Prostate gland (tissue), 2 donors: ENCODE results near the gene ERVFRD-1.

Experiments
- POLR2A ChIP-seq: fragments of 450-650 bp; IDR thresholded peaks from one replicate; pipeline ENCODE4 v1.6.1; 2016; ENCODE audit warnings: antibody characterized with exemption, mild to moderate bottlenecking
- POLR2AphosphoS5 ChIP-seq: sonication (generic); formaldehyde crosslinking; IDR thresholded peaks from one replicate; pipeline ENCODE4 v1.6.1; 2017; ENCODE audit warnings: antibody characterized with exemption
- TF ChIP-seq, protein P1 (sequence below), 4 experiments: fragments of 200-600 bp in 2 of 4; fragments of 450-650 bp in 2 of 4; sonication (generic) in 2 of 4; IDR thresholded peaks; 1 replicate in 3 of 4; 2 replicates in 1 of 4; pipeline ENCODE4 v1.5.1; 2016 to 2019; ENCODE audit warnings: antibody characterized with exemption in 4 of 4, mild to moderate bottlenecking in 2 of 4, moderate library complexity in 2 of 4

GRCh38 chr6:11098004-11098403, 13.5 kb downstream of the ERVFRD-1 start:
- TF ChIP-seq POLR2A = no peak
- TF ChIP-seq, protein P1, sequence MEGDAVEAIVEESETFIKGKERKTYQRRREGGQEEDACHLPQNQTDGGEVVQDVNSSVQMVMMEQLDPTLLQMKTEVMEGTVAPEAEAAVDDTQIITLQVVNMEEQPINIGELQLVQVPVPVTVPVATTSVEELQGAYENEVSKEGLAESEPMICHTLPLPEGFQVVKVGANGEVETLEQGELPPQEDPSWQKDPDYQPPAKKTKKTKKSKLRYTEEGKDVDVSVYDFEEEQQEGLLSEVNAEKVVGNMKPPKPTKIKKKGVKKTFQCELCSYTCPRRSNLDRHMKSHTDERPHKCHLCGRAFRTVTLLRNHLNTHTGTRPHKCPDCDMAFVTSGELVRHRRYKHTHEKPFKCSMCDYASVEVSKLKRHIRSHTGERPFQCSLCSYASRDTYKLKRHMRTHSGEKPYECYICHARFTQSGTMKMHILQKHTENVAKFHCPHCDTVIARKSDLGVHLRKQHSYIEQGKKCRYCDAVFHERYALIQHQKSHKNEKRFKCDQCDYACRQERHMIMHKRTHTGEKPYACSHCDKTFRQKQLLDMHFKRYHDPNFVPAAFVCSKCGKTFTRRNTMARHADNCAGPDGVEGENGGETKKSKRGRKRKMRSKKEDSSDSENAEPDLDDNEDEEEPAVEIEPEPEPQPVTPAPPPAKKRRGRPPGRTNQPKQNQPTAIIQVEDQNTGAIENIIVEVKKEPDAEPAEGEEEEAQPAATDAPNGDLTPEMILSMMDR (IDR thresholded peaks at IDR 0.05) = no peak
- TF ChIP-seq POLR2AphosphoS5 = no peak
